HG03159 (cell line): ENCODE data around the gene GDF11.
"Not testable (repeated sequence)": the region's sequence is repeated elsewhere in the genome, so short reads cannot be mapped to it uniquely, and the experiment has no call there.

ENCODE experiments used
- ATAC-seq: cut with Tn5 transposase; IDR thresholded peaks from one replicate; pipeline ENCODE4 v1.9.1; 2021; ENCODE audit warnings: mild to moderate bottlenecking, moderate library complexity; ENCODE audit not compliant: unreplicated experiment

Gene GDF11

GRCh38 chr12:55738123-55739024, 4.5 kb upstream of the GDF11 start:
- ATAC-seq, result peak; percentile 81

- ATAC-seq, result no peak
These were observed 3.9 kb upstream of the GDF11 start for GRCh38 chr12:55739025-55739378.

GRCh38 chr12:55741931-55742680, 816 bp upstream of the GDF11 start:
- ATAC-seq, result no peak

- peak; percentile 40 for ATAC-seq
These were observed 751 bp downstream of the GDF11 start for GRCh38 chr12:55743406-55744339.

GRCh38 chr12:55744340-55745030, 1.6 kb downstream of the GDF11 start:
- no peak for ATAC-seq

GRCh38 chr12:55745361-55746173, 2.6 kb downstream of the GDF11 start:
- ATAC-seq, result no peak

GRCh38 chr12:55746174-55746912, 3.4 kb downstream of the GDF11 start:
- ATAC-seq, result no peak

GRCh38 chr12:55746913-55747231, 4.0 kb downstream of the GDF11 start:
- no peak for ATAC-seq

GRCh38 chr12:55748230-55748993, 5.5 kb downstream of the GDF11 start:
- ATAC-seq, result no peak

- ATAC-seq, result no peak
These were observed 12.3 kb downstream of the GDF11 start for GRCh38 chr12:55755246-55755645.

GRCh38 chr12:55757701-55758100, 14.8 kb downstream of the GDF11 start:
- ATAC-seq, result no peak

GRCh38 chr12:55758575-55758974, 15.7 kb downstream of the GDF11 start:
- not testable (repeated sequence) for ATAC-seq

- ATAC-seq, result no peak
These were observed 17.7 kb downstream of the GDF11 start for GRCh38 chr12:55760663-55761062.

GRCh38 chr12:55762646-55763045, 19.7 kb downstream of the GDF11 start:
- ATAC-seq, result no peak

GRCh38 chr12:55765736-55766290, 22.9 kb downstream of the GDF11 start:
- no peak for ATAC-seq

GRCh38 chr12:55767156-55767555, 24.2 kb downstream of the GDF11 start:
- ATAC-seq, result no peak

GRCh38 chr12:55771736-55772135, 28.8 kb downstream of the GDF11 start:
- ATAC-seq, result no peak

GRCh38 chr12:55777856-55778255, 34.9 kb downstream of the GDF11 start:
- ATAC-seq, result no peak
